Peyer's patch (tissue), 4 donors: ENCODE data around the gene WDR46. TPM values are rescaled to one million over a fixed set of nuclear protein-coding genes. Genes with fewer than 3 reads are reported as not detected.

Experiments used
- DNase-seq, 3 donors: peaks; one replicate each; pipeline ENCODE4 v3.0.0-alpha.2; 2017 to 2019
- H3K27ac ChIP-seq, 4 donors: fragments of 200-600 bp; sonication (generic); one replicate each; pipeline ENCODE4 v1.5.1; 2016 to 2019
- H3K27me3 ChIP-seq, 2 donors: fragments of 200-600 bp; sonication (generic); one replicate each; pipeline ENCODE4 v1.5.1; 2019
- H3K36me3 ChIP-seq, 3 donors: fragments of 200-600 bp; sonication (generic); one replicate each; pipeline ENCODE4 v1.5.1; 2016 to 2019
- H3K4me1 ChIP-seq, 4 donors: fragments of 200-600 bp; sonication (generic); one replicate each; pipeline ENCODE4 v1.5.1; 2016 to 2019
- H3K4me3 ChIP-seq, 4 donors: fragments of 200-600 bp; sonication (generic); 1 replicate in 3 of 4; 2 replicates in 1 of 4; pipeline ENCODE4 v1.5.1; 2016 to 2019; ENCODE audit warnings: mild to moderate bottlenecking in 1 of 4
- H3K9me3 ChIP-seq, 4 donors: fragments of 200-600 bp; sonication (generic); one replicate each; pipeline ENCODE4 v1.5.1; 2016 to 2019; ENCODE audit warnings: mild to moderate bottlenecking in 1 of 4
- POLR2A ChIP-seq, 2 donors: fragments of 450-650 bp; IDR thresholded peaks; one replicate each; pipeline ENCODE4 v1.5.1; 2017; ENCODE audit warnings: antibody characterized with exemption in 2 of 2, mild to moderate bottlenecking in 2 of 2, moderate library complexity in 2 of 2
- total RNA-seq, 4 donors: library from RNA; depleted of rRNA; stranded (reverse); fragments of >200 nt; gene quantifications; one replicate each; pipeline ENCODE4 v1.1.0, GENCODE V29; 2016
- TF ChIP-seq, protein P1 (sequence below), 6 experiments: fragments of 450-650 bp in 4 of 6; fragments of 200-600 bp in 2 of 6; sonication (generic) in 1 of 6; IDR thresholded peaks; one replicate each; pipeline ENCODE4 v1.5.1; 2017 to 2019; ENCODE audit warnings: antibody characterized with exemption in 6 of 6, mild to moderate bottlenecking in 3 of 6, moderate library complexity in 1 of 6

Gene WDR46
- total RNA-seq, 4 donors from 2014 or later, result 22.1 to 102 (median 34.3) TPM

DNA sequence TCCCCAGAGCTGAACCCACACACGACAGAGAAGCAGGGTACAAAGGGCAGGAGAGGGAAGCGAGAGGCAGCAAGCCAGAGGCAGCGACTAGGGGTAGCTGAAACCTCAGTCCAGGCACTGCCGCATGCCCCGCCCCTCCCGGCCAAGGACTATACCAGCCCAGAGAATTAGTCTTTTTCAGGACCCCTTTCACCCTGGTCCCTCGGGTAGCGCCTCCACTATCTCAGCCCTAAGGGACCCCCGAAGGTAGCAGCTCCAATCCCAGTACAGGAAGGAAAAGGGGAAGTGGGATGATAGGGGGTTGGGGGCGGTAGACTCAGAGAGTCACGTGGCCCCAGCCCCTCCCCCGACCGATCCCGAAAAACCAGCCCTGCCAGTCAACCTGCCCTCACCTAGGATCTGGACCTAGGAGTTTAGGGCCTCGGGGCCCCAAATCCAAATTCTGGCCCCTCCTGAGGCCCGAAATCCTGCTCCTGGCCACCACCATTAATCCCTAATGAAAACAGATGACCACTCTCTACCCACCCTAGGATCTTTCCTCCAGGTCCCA, 8.4 kb upstream of the WDR46 start:
- no peak for TF ChIP-seq POLR2A (IDR thresholded peaks at IDR 0.05)
- TF ChIP-seq, protein P1, sequence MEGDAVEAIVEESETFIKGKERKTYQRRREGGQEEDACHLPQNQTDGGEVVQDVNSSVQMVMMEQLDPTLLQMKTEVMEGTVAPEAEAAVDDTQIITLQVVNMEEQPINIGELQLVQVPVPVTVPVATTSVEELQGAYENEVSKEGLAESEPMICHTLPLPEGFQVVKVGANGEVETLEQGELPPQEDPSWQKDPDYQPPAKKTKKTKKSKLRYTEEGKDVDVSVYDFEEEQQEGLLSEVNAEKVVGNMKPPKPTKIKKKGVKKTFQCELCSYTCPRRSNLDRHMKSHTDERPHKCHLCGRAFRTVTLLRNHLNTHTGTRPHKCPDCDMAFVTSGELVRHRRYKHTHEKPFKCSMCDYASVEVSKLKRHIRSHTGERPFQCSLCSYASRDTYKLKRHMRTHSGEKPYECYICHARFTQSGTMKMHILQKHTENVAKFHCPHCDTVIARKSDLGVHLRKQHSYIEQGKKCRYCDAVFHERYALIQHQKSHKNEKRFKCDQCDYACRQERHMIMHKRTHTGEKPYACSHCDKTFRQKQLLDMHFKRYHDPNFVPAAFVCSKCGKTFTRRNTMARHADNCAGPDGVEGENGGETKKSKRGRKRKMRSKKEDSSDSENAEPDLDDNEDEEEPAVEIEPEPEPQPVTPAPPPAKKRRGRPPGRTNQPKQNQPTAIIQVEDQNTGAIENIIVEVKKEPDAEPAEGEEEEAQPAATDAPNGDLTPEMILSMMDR (IDR thresholded peaks at IDR 0.05), result no peak
- no peaks in the 10 kb centered on the region for H3K27me3 ChIP-seq
- peak; percentile 41 to 66 (median 63) for DNase-seq
- no peaks in the 10 kb centered on the region for H3K9me3 ChIP-seq
- peaks cover 0 to 35% (median 0%) of the 10 kb centered on the region in 3 donors for H3K36me3 ChIP-seq
- H3K27ac ChIP-seq, result peak overlapping the region; percentile 93 to 96 (median 95)
- peaks cover 0 to 22% (median 6%) of the 10 kb centered on the region in 4 donors for H3K4me1 ChIP-seq
- H3K4me3 ChIP-seq, result peak overlapping the region; percentile 69 to 89 (median 80)

DNA sequence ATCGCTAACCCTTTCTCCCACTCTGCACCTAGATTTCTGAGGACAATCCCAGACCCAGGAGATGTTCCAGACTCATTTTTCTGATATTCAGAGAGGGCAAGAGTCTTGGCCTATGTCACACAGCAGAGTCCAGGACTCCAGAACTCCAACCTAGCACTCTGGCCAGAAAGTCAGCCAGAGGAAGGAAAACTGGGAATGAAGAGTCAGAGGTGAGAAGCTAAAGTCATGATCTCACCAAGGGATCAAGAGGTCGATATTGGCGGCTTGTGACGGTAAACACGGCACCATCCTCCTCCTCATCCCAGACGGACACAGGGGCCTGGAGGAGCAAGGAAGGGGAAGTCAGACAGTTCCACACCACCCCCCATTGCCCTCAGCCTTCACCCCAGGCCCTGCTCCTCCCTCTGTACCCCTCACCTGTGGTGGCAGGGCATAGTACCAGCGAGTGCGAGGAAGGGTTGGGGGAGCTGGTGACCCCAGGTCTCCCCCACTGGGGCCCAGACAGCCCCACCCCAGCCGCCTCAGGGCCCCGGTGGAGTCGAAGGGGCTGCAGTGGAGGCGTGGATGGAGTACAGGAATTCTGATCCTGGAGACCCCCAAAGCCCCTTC, 7.9 kb upstream of the WDR46 start:
- no peak for DNase-seq

GRCh38 chr6:33295621-33296369, 6.8 kb upstream of the WDR46 start:
- no peak for DNase-seq
- Histone ChIP-seq H3K27me3 (no peaks in the 10 kb centered on the region), H3K9me3 (no peaks in the 10 kb centered on the region), H3K4me1 (peaks cover 0 to 21% (median 6%) of the 10 kb centered on the region in 4 donors), H3K36me3 (peaks cover 0 to 42% (median 0%) of the 10 kb centered on the region in 3 donors), H3K27ac (no peak overlapping the region), H3K4me3 (no peak overlapping the region)
- TF ChIP-seq, protein P1 (IDR thresholded peaks at IDR 0.05), result no peak
- TF ChIP-seq POLR2A (IDR thresholded peaks at IDR 0.05), result no peak

More for the DNA sequence above, 7.9 kb upstream of the WDR46 start:
- Histone ChIP-seq H3K27me3 (no peaks in the 10 kb centered on the region), H3K4me1 (peaks cover 0 to 22% (median 6%) of the 10 kb centered on the region in 4 donors), H3K9me3 (no peaks in the 10 kb centered on the region), H3K36me3 (peaks cover 0 to 35% (median 0%) of the 10 kb centered on the region in 3 donors), H3K4me3 (peak overlapping the region in 3 of 4 donors; percentile 69 to 89 (median 86)), H3K27ac (peak overlapping the region; percentile 93 to 96 (median 95))
- TF ChIP-seq, protein P1 (IDR thresholded peaks at IDR 0.05), result no peak
- no peak for TF ChIP-seq POLR2A (IDR thresholded peaks at IDR 0.05)

DNA sequence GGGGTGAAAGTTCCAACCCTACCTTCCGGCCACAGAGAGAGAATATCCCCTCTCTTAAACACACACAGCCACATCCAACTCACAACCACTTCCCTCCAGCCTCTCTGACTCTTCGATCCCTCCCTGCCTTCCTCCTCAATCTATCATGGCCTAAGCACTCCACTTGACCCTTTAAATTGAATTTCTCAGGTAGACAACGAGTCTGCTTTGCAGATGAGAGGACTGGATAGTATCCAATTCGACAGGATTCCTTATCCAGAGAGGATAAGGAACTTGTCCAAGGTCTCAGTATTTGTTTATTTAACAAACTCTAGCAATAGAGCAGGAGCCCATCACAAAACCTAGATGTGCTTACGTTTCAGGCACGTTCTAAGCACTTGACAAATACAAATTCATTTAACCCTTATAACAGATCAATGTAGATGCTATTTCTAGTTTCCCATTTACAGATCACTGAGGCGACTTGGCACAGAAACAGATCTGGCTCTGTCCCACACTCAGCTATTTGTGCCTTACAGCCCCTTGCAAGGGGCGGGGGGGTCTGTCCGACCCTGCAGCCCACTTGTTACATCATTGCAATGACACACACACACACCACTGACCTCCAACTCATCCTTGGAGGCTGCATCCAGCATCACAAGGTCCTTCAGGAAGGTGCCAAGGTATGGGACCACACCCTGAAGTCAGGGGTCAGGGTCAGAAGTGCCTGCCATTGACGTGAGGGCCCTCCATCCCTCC, 5.2 kb upstream of the WDR46 start:
- TF ChIP-seq, protein P1 (IDR thresholded peaks at IDR 0.05), result no peak
- no peak for TF ChIP-seq POLR2A (IDR thresholded peaks at IDR 0.05)
- Histone ChIP-seq H3K4me1 (peaks cover 5 to 20% (median 9%) of the 10 kb centered on the region in 4 donors), H3K4me3 (no peak overlapping the region), H3K27ac (no peak overlapping the region), H3K36me3 (peaks cover 0 to 42% (median 0%) of the 10 kb centered on the region in 3 donors), H3K27me3 (no peaks in the 10 kb centered on the region), H3K9me3 (no peaks in the 10 kb centered on the region)
- no peak for DNase-seq

- Histone ChIP-seq H3K4me1 (peaks cover 5 to 25% (median 14%) of the 10 kb centered on the region in 4 donors), H3K36me3 (peaks cover 0 to 42% (median 0%) of the 10 kb centered on the region in 3 donors), H3K4me3 (no peak overlapping the region), H3K27me3 (no peaks in the 10 kb centered on the region), H3K27ac (no peak overlapping the region), H3K9me3 (no peaks in the 10 kb centered on the region)
- DNase-seq, result no peak
- TF ChIP-seq, protein P1 (IDR thresholded peaks at IDR 0.05), result no peak
- no peak for TF ChIP-seq POLR2A (IDR thresholded peaks at IDR 0.05)
Observed at GRCh38 chr6:33292996-33293682, 4.1 kb upstream of the WDR46 start.
